NCI-H2081 treated with DMSO at 0.1 percent for 48 hours (cell line): ENCODE results near the gene FOXL2NB.

ENCODE experiments used
- DNase-seq: peaks from one replicate; lab custom pipeline; 2025; lab: John Stamatoyannopoulos, UW

FOXL2NB gene

DNA sequence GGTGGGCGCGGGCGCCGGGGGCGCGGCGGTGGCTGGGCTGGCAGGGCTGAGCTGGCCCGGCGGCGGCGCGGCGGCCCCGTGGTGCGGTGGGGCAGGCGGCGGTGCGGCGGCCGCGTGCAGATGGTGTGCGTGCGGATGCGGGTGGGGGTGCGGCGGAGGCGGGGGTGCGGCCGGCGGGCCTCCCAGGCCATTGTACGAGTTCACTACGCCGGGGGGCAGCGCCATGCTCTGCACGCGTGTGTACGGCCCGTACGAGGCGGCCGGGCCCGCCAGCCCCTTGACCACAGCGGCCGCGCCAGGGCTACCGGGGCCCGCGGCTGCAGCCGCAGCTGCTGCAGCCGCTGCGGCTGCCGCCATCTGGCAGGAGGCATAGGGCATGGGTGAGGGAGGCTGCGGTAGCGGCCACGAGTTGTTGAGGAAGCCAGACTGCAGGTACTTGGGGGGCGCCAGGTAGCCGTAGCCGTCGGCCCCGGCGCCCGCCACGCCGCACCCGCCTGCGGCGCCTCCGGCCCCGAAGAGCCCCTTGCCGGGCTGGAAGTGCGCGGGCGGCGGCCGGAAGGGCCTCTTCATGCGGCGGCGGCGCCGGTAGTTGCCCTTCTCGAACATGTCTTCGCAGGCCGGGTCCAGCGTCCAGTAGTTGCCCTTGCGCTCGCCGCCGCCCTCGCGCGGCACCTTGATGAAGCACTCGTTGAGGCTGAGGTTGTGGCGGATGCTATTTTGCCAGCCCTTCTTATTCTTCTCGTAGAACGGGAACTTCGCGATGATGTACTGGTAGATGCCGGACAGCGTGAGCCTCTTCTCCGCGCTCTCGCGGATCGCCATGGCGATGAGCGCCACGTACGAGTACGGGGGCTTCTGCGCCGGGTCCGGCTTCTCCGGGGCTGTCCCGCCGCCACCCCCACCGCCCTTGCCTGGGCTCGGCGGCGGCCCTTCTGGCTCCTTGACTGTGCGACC lies 1.0 kb upstream of the FOXL2NB start:
- no peak for DNase-seq

DNA sequence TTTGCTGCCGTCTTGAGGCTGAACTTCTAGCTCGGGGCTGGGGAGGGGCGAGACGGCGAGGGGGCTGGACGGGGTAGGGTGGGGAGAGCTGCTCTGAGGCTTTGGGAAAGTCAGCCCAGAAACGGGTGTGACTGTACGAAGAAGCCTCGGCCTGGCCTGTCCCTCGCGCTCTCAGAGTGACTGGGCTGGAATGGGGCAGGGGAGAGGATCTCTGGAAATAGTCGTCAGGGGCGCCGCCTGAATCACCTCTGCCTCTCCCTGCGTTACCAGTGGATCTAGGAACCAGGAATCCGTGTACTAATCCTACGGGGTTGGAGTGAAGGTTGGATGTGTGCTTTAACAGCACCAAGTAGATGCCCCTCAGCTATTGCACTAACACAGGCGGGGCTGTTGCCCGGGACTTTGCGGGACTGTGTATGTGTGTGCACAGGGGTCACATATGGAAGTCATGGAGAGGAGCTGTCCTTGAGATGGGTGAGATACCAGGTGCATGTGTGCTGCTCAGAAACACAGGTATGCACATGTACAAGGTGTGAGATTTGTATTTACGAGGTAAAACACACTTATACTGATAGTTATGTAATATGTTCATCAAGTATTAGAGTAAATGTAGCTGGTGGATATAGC lies 591 bp downstream of the FOXL2NB start:
- no peak for DNase-seq

DNA sequence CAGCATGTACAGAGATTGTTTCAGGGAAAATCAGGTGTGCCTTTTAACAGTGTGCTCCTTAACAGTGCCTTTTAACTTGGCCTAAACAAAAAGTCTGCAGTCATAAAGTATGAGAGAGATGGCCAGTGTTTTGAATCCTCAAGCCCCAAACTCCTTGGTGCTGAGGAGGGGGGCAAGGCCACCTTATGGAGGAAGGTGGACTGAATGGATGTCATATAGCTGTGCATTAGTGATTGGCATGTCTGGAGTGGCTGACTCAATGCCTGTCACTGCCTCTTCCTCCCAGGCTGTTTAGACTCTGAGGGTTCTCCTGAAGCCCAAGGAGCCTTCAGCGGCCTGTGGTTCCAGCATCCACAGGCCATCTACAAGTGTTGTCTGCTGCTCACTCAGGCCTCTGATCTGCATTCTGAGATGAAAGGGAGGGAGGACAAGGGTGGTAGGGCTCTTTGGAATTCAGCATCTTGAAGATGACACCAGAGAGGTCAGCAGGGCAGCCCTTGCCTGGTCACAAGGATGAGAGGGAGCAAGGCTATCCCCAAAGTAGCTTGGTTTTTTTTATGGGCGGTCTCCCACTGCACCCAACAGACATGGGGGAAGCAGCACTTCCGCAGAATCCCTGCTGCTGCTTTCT lies 1.5 kb downstream of the FOXL2NB start:
- DNase-seq: no peak

DNA sequence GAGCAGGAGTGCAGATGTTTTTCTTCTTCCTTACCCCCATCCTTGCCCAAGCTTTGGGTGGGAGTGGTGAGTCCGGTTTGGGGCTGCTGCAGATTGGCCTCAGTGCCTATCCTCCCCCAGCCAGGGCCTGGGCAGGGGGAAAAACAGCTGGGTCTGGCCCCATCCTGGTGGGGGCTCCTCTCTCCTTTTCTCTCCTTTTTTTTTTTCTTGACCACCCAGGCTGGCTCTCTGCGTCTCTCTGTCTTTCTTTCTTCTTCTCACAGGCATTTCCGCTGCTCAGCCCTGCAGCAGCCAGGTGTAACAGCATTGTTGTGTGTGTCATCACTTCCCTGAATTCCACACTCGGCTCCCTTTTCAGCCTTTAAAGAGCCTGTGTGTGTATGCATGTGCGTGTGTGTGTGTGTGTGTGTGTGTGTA lies 2.0 kb downstream of the FOXL2NB start:
- no peak for DNase-seq

DNA sequence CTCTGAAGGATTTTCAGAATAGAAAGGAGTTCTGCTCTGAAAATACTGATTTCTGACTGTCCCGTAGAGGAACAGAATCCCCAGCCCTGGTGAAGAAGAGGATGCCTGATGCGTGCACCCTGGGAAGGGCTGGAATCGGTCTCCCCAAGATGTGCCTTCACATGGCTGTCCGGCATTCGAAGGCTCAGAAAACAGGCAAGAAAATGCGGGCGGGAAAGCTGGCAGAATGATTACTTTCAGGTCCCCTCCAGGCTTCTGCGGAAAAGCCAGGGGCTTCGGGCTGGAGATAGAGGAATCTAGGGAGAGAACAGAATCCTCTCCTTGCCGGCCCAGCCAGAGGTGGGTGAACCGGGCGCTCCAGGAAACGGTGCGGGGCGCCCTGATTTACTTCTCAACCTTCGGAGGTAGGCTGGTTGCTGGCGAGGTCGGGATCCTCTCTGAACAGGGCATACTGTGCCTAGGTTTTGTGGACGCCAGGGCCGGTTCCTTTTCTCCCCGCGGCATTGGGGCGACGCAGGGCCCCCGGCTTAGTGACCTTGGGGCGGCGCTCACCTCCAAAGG lies 2.5 kb downstream of the FOXL2NB start:
- no peak for DNase-seq

DNA sequence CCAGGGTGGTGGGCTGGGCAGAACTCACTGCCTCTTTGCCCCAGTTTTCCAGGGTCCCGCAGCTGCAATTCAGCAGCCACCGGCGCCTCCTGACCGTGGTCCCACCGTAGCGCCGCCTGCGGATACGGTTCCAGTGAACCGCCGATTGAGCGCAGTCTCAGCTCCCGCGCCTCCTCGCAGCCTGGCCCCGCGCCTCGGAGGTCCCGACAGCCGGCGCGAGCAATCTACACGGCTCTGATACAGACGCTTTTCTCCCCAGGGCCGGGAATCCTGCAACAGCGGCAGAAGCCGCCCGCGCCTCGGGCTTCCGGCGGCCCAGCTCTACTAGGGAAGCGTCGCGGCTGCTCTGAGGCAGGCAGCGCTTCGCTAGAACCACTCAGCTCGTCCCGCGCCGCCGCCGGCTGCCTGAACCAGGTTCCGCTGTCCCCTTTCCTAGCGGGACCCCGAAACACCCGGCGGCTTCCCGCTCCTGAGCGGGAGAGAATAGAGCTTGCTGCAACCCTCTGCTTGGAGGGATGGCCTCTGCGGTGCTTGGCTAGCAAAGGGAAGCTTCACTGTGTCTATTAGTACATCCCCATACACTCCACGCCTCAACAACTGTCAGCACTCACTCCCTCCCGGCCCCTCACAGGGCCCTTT lies 3.1 kb downstream of the FOXL2NB start:
- DNase-seq: no peak

DNA sequence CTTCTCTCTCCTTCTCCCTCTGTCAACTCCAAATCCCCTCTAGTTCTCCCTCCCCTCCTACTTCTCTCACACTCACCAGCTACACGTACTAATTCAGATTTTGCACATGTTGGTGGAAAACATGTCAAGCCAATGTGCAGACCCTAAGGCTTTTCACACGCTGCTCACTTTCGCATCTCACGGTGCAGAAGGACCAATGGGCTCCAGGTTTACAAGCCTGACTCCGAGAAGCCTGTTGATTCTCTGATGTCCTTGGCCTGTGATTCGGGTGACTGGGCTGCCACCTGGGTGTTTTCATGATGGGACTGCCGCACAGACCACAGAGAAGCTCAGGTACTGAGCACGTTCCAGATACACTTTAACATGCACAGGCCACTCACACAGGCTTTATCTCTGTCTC lies 3.7 kb downstream of the FOXL2NB start:
- DNase-seq: no peak

DNA sequence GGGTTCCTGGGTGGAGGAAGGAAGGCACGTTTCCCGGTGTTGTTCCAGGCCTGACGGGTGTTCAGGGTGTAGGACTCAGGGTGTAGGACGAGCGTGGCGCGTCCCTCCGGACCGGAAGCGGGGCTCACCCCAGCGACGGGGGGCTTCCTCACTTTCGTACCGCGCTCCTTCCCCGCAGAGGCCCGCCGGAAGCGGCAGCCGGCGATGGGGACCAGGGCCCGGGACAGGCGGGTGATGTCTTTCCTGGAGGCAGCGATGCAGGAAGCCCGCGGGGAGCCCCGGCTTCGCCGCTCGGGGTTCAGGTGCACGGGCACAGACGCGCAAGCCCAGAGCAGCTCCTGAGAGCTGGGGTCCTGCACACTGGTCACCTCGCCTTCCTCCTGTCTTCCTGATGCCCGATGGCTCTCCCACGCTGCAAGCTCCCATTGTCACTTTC lies 13.4 kb downstream of the FOXL2NB start:
- DNase-seq: no peak

DNA sequence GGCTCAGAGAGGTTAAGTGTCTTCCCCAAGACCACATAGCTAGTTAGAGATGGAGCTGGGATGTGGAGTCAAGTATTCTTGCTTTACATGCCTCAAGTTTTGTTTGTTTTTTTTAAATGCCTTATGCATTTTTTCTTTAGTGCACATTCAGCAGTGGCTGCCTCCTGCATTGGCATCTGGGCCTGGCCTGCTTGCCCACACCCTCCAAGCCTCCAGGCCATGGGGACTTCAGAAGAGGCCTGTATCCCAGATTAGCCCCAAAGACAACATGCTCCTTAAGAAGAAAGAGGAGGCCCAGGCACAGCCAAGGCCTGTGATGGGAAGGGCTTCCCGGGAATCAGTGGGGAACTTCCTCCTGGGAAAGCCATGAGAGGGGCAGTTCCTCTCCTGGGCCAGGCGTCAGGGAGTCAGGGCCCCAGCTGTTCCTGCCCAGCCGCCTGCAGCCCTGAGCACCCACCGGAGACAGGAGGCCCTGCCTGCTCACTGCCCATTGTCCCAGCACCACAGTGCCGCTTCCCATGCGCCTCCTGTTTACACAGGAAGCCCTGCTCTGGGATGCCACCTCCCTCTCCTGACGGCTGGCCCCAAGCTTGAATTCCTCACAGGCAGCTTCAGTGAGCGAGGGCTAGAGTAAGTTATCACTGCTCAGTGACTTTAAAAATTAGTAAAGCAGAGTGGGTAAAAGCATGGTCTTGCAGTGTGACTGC lies 16.0 kb downstream of the FOXL2NB start:
- no peak for DNase-seq

DNA sequence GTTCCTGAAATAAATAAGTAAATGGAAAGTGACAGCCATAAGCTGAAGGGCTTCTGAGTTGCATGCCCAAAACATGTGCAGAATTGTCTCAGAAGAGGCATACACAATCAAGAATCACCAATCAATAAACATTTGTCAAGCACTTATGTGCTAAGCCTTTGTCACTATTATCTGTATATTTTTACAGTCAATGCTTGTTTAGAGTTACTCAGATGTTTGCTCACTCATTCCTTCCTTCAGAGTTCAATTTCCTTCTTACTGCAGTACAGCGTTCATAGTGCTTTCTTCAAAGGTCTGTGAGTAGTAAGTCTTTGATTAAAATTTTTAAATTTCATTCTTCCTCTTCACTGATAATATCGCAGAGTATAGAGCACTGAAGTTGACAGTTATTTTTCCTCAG lies 17.2 kb downstream of the FOXL2NB start:
- no peak for DNase-seq

DNA sequence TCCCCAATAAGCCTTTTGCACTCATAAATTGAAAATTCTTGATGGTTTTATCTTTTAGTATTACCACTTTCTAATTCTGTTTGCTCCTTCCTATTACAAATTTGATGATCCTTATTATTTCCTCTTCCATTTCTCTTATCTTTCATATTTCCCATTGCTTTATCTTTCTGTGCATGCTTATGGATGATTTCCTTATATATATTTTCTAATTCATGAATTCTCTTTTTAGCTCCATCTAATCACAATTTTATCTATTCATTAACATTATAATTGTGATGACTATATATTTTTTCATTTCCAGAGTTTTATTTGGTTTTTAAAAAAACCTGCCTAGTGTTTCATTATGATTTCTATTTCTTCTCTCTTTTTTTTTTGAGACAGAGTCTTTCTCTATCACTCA lies 17.9 kb downstream of the FOXL2NB start:
- no peak for DNase-seq

DNA sequence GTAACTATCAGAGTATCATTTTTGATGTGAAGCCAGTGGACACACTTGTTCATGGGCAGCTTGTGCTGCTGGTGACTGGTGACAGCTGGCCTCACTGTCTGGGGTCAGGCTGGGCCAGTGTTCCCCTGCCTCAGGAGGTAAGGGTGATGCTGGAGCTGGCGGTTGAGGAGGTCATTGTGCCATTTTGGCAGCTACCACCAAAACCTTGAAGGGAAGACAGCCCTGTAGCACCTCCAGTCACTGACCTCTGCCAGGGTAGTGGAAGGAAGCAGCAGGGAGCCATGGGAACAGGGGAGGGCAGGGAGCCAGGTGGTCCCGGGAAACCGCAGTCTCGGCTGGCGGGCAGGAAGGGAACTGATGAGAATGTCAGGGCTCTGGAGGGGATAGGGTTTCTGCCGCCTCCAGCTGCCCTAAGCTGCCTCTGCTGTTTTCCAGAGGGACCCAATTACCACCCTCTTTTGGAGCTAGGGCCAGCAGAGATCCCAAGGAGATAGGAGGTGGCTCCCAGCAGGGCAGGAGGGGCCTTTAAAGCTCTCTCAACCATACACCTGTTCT lies 24.8 kb downstream of the FOXL2NB start:
- DNase-seq: no peak

DNA sequence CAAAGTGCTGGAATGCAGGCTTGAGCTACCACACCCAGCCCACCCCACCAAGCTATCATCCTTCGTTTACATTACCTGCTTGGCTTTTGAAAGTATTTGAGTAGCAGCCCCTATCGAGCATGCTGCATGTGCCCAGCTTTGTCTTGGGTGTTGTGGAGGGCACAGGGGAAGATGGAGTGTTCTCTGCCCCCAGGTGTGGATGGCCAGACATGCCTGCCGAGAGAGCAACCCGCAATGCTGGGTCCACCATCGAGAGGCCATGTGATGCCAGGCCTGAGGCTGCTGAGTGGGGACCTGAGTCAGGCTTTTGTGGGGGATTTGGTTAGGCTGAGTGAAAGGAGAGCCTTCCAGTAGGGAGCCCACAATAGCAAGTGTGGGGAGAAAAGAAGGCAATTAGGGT lies 25.9 kb downstream of the FOXL2NB start:
- no peak for DNase-seq

DNA sequence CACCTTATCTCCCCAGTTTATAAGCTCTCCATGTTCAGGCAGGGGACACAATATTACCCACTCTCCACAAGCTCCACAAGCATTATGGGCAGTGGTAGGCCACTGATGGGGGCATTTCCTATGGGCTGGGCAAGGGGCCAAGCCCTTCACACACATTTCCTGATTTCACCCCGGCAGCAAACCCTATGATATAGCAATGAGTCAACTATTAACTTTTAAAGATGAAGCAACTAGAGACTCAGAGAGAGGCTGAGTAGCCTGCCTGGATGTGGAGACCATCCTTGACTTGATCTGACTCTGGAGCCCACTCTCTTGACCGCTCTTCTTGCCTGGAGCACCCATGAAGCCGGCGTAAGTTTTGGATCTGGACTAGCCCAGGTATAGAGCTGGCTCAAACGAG lies 27.4 kb downstream of the FOXL2NB start:
- no peak for DNase-seq

DNA sequence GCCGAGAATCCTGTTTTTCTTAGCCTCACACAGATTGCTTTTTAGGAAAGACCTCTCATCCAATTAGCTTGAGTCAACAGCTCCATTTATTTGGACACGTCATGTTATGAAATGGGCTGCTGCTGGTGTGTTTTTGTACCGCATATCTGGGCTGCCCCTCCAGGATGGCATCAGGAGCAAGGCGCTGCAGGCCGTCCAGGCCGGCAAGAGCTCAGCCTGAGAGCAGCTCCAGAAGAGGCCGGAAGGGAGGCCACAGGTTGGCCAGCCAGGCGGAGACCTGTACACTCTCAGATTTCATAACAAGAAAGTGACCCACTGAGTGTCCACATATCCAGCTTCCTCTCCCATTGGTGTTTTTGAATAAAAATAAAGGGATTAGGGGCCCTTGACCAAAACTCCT lies 28.3 kb downstream of the FOXL2NB start:
- DNase-seq: no peak

DNA sequence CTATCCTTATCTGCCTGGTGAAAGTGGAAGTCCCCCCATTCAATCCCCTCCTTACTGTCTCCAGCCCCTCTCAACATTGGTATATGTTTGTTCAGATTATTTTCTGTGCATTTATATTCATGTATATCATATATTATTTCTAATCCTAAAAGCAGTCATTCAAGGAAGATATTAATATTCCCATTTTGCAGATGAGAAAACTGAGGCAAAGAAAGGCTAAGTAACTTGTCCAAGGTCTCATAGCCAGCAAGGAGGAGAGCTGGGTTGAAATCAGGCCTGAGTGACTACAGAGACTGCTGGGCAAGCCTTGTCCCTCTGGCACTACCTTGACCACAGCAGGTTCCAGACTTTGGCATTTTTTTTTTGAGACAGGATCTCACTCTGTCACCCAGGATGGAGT lies 29.0 kb downstream of the FOXL2NB start:
- no peak for DNase-seq

DNA sequence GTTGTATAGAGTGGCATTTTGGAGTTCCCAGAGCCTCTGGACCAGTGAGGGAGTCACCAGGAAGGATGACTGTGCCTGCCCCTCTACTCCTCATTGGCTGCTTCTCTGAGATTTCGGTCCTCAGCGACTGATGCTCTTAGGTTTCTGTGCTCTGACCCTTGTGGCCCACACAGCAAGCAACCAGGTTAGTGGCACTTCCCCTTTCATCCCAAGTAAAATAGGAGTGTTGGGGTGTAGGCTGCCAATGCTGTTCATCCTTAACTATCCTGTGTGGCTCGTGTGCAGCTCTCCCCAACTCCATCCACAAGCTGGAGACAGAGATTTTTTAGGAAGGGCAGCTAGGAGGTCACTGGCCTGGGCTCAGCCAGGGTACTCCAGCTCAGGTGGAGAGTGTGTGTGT lies 37.8 kb downstream of the FOXL2NB start:
- DNase-seq: no peak

DNA sequence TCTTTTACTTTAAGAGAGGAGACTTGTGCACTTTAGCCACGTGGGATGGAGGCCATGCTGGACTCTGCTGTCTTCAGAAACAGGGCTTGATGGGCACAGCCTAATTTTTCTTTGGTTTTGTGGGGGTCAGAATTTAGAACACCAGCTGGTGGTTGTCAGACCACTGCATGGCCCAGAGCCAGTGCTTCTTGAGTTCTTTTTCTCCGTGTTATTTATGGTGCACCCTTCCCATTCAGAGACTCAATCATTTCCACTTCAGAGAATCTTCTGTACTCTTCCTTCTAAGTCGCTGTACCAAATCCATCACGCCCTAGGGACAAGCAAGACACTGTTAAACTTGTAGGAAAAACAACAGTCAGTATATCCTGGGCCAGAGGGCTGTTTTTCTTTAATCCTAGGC lies 38.9 kb downstream of the FOXL2NB start:
- DNase-seq: no peak

DNA sequence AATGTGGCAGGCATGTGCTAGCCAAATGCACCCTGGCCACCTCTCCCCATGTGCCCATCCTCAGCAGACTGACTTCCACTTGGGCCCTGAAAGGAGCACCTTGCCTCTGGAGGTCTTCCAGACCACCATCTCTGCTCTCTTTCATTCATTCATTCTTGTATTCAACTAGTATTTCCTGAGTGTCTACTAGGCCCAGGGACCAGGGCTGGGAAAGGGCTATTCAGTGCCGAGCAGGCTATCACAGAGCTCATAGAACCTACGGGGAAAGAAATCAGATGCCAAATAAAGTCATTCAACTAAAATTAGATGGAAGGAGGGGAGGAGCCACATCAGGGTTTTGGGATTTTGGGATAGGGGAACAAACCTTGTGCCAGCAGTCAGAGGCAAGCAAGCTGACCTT lies 40.2 kb downstream of the FOXL2NB start:
- DNase-seq: no peak

DNA sequence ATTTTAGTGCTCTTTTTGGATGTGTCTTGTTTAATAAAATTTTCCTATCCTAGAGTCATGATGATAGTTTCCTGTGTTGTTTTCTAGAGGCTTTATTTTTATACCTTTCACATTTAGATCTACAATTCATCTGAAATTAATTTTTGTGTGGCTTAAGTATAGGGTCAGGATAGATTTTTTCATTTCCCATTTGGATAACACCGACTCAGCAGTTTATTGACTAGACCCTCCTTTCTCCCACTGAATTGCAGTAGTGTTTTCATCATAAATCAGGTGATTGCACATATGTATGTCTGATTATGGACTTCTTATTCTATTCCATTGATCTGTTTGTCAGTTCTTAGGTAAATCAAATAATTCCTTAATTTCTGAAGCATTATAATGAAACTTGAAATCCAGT lies 48.7 kb downstream of the FOXL2NB start:
- DNase-seq: no peak
